RWPE1 (cell line): ENCODE results near the gene SMAD4.

Experiments used
- CTCF ChIA-PET: fragments of 350-600 bp; sonication (Branson Sonifier 250); formaldehyde crosslinking; extraction: SDS; loops from one replicate; lab custom pipeline; 2021; lab: Yijun Ruan, JAX
- POLR2A ChIA-PET: fragments of 400-600 bp; formaldehyde crosslinking; extraction: SDS; loops from one replicate; lab custom pipeline; 2020; ENCODE audit warnings: antibody characterized with exemption; ENCODE audit not compliant: low non-redundant PET; lab: Yijun Ruan, JAX
- DNase-seq: peaks from one replicate; pipeline ENCODE4 v3.0.0; 2012; ENCODE audit warnings: low spot score
- H3K27ac ChIP-seq: fragments of 450-650 bp; 2 replicates; pipeline ENCODE4 v1.5.1; 2017
- CTCF ChIP-seq: fragments of 450-650 bp; conservative IDR thresholded peaks from 2 replicates; pipeline ENCODE4 v1.5.1; 2017; ENCODE audit warnings: low read depth, mild to moderate bottlenecking

SMAD4 gene

GRCh38 chr18:51029694-51030536 is at the start of gene SMAD4:
Gene SMAD4 (plus strand): TSS chr18:51030213. CDS start chr18:51047047, 16,834 bp downstream.
- POLR2A ChIA-PET: interaction anchor here (0.6 kb wide), 2 partner anchors 71 to 458 kb away, joined by 3 to 7 read pairs; no protein-coding TSS in a partner anchor
- peak within 1 kb of the TSS; percentile 93 for H3K27ac ChIP-seq
- TF ChIP-seq CTCF: no peak
- peak; percentile 90 for DNase-seq
- CTCF ChIA-PET: interaction anchor here (0.6 kb wide), 2 partner anchors 155 to 192 kb away, joined by 3 read pairs; no protein-coding TSS in a partner anchor

GRCh38 chr18:50981381-50981780 is 48.6 kb upstream of the SMAD4 start:
- DNase-seq: no peak
- ChIA-PET CTCF (no interaction called here), POLR2A (no interaction called here)
- TF ChIP-seq CTCF: no peak
- H3K27ac ChIP-seq: no peak overlapping the region

- CTCF ChIA-PET: no interaction called here
Observed at GRCh38 chr18:50982086-50982801, 47.8 kb upstream of the SMAD4 start.

GRCh38 chr18:50982802-50983179 is 47.2 kb upstream of the SMAD4 start:
- ChIA-PET POLR2A (no interaction called here), CTCF (no interaction called here)
- no peak overlapping the region for H3K27ac ChIP-seq
- no peak for TF ChIP-seq CTCF
- no peak for DNase-seq

More at GRCh38 chr18:50982086-50982801, 47.8 kb upstream of the SMAD4 start:
- no peak overlapping the region for H3K27ac ChIP-seq
- DNase-seq: no peak
- POLR2A ChIA-PET: no interaction called here
- TF ChIP-seq CTCF: no peak

GRCh38 chr18:50986360-50987087 is 43.5 kb upstream of the SMAD4 start:
- DNase-seq: peak; percentile 13
- ChIA-PET CTCF (no interaction called here), POLR2A (no interaction called here)
- no peak overlapping the region for H3K27ac ChIP-seq
- no peak for TF ChIP-seq CTCF

- no peak overlapping the region for H3K27ac ChIP-seq
- DNase-seq: no peak
- POLR2A ChIA-PET: no interaction called here
- CTCF ChIA-PET: no interaction called here
- no peak for TF ChIP-seq CTCF
Observed at GRCh38 chr18:50987261-50987660, 42.8 kb upstream of the SMAD4 start.
